Measurements from ENCODE around the gene TCFL5. TPM values are rescaled to one million over a fixed set of nuclear protein-coding genes. Genes with fewer than 3 reads are reported as not detected.

Gene TCFL5
- total RNA-seq, 1 experiment from 2014 or later, result 23.8 TPM

DNA sequence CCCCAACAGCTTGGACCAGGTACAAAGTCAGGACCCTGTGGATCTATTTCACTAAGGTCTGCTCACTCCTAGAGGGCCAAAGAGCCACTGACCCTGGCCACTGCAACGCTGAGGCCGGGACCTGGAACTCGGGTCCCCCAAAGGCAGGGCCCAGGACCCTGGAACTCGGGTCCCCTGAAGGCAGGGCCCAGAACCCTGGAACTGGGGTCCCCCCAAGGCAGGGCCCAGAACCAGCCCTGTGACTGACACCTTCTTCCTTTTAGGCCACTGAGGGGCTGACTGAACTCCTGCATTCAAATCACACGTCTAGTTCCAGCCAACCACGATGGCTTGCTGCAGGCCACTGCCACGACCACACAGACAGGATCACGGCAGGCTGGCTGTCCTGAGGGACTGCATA lies 9.4 kb downstream of the TCFL5 start:
- no peaks in the 10 kb centered on the region for H3K27me3 ChIP-seq (ENCODE audit: control insufficient read depth, insufficient read depth, low read length)
- in situ Hi-C loops (cut with HindIII; ENCODE audit: low pct_unique_long_range_greater_than_20kb, low sequenced_read_pairs) (no loop called here), intact Hi-C loops (cut with micrococcal nuclease; ENCODE audit: unreplicated experiment) (no loop called here)
- DNase-seq (ENCODE audit: low read depth, low spot score), result no peak
- no TSS peak for BruUV-seq (replicated peaks)
- peak; percentile 35; the same call in 1 of the 2 replicates for ATAC-seq
- TF ChIP-seq, protein P1, sequence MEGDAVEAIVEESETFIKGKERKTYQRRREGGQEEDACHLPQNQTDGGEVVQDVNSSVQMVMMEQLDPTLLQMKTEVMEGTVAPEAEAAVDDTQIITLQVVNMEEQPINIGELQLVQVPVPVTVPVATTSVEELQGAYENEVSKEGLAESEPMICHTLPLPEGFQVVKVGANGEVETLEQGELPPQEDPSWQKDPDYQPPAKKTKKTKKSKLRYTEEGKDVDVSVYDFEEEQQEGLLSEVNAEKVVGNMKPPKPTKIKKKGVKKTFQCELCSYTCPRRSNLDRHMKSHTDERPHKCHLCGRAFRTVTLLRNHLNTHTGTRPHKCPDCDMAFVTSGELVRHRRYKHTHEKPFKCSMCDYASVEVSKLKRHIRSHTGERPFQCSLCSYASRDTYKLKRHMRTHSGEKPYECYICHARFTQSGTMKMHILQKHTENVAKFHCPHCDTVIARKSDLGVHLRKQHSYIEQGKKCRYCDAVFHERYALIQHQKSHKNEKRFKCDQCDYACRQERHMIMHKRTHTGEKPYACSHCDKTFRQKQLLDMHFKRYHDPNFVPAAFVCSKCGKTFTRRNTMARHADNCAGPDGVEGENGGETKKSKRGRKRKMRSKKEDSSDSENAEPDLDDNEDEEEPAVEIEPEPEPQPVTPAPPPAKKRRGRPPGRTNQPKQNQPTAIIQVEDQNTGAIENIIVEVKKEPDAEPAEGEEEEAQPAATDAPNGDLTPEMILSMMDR (IDR thresholded peaks at IDR 0.05), result no peak
- ChIA-PET CTCF (no interaction called here), POLR2A (no interaction called here)
- H3K27ac ChIP-seq (ENCODE audit: low read length), result no peak overlapping the region
- peaks cover 8% of the 10 kb centered on the region for H3K36me3 ChIP-seq (ENCODE audit: control insufficient read depth, insufficient read depth, low read length)
- no peaks in the 10 kb centered on the region for H3K9me3 ChIP-seq (ENCODE audit: control insufficient read depth, insufficient read depth, low read depth, low read length)
- no peaks in the 10 kb centered on the region for H3K4me1 ChIP-seq (ENCODE audit: control insufficient read depth, insufficient read depth, low read length)
- no peak overlapping the region for H3K4me3 ChIP-seq (ENCODE audit: low read depth in 2 of 2, low read length in 2 of 2)

DNA sequence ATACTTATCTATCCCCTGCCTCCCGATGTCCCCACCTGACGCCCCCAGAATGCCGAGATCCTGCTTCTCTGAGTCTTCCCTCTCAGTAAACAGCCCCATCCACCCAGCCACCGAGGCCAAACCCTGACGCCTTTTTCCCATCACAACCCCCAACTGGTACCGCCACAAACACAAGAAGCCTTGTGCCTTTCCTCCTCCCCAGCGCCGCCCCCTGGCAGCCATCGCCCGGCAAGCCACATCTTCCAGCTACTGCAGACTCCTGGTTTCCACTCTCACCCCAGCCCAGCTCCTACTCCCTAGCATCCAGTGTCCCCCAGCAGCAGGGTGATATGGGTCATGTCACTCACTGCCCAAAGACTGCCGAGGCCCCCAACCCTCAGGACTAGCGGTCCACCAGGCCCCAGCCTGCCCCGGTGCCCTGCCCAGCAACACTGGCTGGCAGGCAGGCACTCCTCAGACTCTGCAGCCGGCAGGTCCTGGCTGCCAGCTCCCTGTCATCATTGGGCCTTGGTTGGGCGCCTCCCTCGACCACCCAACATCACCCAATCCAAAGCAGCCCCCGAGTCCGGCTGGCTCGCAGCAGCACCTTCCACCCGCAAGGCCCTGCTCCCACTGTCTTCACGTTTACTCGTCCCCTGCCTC lies 11.2 kb downstream of the TCFL5 start:
- ChIA-PET CTCF (interaction anchor here (0.6 kb wide), 1 partner anchor 355 kb away, joined by 4 read pairs; no protein-coding TSS in a partner anchor), POLR2A (no interaction called here)
- ATAC-seq (no peak), DNase-seq (ENCODE audit: low read depth, low spot score) (no peak)
- in situ Hi-C loops (cut with HindIII; ENCODE audit: low pct_unique_long_range_greater_than_20kb, low sequenced_read_pairs) (no loop called here), intact Hi-C loops (cut with micrococcal nuclease; ENCODE audit: unreplicated experiment) (no loop called here)
- Histone ChIP-seq H3K9me3 (ENCODE audit: control insufficient read depth, insufficient read depth, low read depth, low read length) (no peaks in the 10 kb centered on the region), H3K4me1 (ENCODE audit: control insufficient read depth, insufficient read depth, low read length) (no peaks in the 10 kb centered on the region), H3K27me3 (ENCODE audit: control insufficient read depth, insufficient read depth, low read length) (no peaks in the 10 kb centered on the region), H3K27ac (ENCODE audit: low read length) (no peak overlapping the region), H3K4me3 (ENCODE audit: low read depth in 2 of 2, low read length in 2 of 2) (no peak overlapping the region), H3K36me3 (ENCODE audit: control insufficient read depth, insufficient read depth, low read length) (peaks cover 11% of the 10 kb centered on the region)
- no TSS peak for BruUV-seq (replicated peaks)
- TF ChIP-seq, protein P1 (IDR thresholded peaks at IDR 0.05), result no peak
- TF ChIP-seq POLR2AphosphoS5 (IDR thresholded peaks at IDR 0.05; ENCODE audit: low read depth, low read length) (no peak), REST (IDR thresholded peaks at IDR 0.05; ENCODE audit: insufficient read depth in 1 of 2, low read depth in 2 of 2, low read length in 1 of 2) (no peak), TCF7L2 (IDR thresholded peaks at IDR 0.05; ENCODE audit: low read depth, low read length) (no peak), SIN3A (IDR thresholded peaks at IDR 0.05; ENCODE audit: borderline replicate concordance, insufficient read depth, low read depth, low read length) (no peak)
